ENCODE results near the gene BCORL1. TPM values are rescaled to one million over a fixed set of nuclear protein-coding genes. Genes with fewer than 3 reads are reported as not detected.
A peak's percentile ranks its signal among the peaks of the same experiment; 100 is the strongest.

The BCORL1 gene
- total and polyA plus RNA-seq, 5 experiments from 2014 or later: 1.0 to 9.6 (median 1.8) TPM

DNA sequence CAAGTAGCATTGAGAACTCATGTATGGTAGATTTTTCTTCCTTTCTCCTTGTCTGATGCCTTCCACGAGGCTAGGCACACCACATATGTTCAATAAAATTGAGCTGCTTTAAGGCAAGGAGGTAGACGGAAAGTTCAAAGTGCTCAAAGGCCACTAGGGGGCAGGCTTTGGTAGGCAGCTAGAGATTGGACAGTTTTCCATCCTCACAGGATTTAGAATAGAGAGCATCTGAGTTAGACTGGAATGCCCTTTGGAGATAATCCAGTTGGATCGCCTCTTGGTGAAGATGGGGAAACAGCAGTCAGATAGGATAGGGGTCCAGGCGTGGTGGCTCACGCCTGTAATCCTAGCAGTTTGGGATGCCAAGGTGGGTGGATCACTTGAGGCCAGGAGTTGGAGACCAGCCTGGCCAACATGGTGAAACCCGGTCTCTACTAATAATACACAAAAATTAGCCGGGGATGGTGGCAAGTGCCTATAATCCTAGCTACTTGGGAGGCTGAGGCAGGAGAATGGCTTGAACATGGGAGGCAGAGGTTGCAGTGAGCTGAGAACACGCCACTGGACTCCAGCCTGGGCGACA is 97.5 kb downstream of the BCORL1 start:
- Mint-ChIP-seq H3K4me3 (peak overlapping the region in 3 of 10 donors; percentile 33 to 55 (median 38)), H3K9me3 (no peaks in the 10 kb centered on the region), H3K27ac (peak overlapping the region; percentile 22 to 91 (median 82)), H3K4me1 (peaks cover 12 to 50% (median 41%) of the 10 kb centered on the region in 4 donors), H3K27me3 (no peaks in the 10 kb centered on the region), H3K36me3 (peaks cover 0 to 19% (median 0%) of the 10 kb centered on the region in 3 donors)
- ATAC-seq (no peak), DNase-seq (peak; percentile 24 to 76 (median 52))
- POLR2A ChIA-PET: interaction anchor here (1.1 to 4.1 kb wide), 3 partner anchors 12 to 119 kb away, joined by 4 to 46 read pairs (median 12); no protein-coding TSS in a partner anchor

- ATAC-seq (no peak), DNase-seq (no peak)
- H3K4me1 Mint-ChIP-seq: peaks cover 12 to 59% (median 42%) of the 10 kb centered on the region in 4 donors
- H3K4me3 Mint-ChIP-seq: peak overlapping the region in 3 of 10 donors; percentile 68 to 86 (median 82)
- H3K36me3 Mint-ChIP-seq: peaks cover 0 to 15% (median 0%) of the 10 kb centered on the region in 3 donors
- peak overlapping the region; percentile 49 to 96 (median 91) for H3K27ac Mint-ChIP-seq
- H3K9me3 Mint-ChIP-seq: no peaks in the 10 kb centered on the region
- POLR2A ChIA-PET: interaction anchor here (1.1 to 4.1 kb wide), 5 partner anchors 11 to 119 kb away, joined by 3 to 46 read pairs (median 4); no protein-coding TSS in a partner anchor
- no peaks in the 10 kb centered on the region for H3K27me3 Mint-ChIP-seq
These were observed 98.4 kb downstream of the BCORL1 start for GRCh38 chrX:130080791-130081367.

DNA sequence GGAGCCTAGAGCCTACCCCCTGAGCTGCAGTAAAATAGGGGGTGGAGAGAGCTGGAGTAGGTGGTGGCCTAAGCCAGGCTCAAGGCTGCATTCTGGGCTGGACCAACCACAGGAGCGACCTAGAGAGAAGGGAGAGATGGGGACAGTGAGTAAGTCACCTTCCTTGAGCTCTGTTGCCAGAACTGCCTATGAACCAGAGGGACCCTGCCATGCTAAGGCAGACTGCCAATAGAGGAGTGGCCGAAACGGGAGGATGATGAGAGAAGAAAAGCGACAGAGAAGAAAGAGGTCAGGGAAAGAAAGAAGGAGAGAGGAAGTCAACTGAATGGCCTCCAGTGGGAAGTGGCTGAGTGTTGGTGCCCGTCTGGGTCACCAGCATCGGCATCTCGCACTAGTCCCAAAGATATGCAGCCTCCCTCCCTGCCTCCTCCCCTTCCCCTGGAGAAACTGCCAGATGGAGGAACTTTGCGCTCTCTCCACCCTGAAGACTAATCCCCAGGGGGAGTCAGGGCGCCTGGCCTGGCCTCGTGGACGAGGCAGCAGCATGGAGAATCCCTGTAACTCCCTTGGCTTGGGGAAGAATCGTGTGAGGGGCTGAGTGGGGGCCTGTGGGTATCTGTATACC is 99.1 kb downstream of the BCORL1 start:
- ATAC-seq: no peak
- POLR2A ChIA-PET: interaction anchor here (0.8 to 4.1 kb wide), 11 partner anchors 11 to 187 kb away, joined by 3 to 46 read pairs (median 4); no protein-coding TSS in a partner anchor
- peak overlapping the region; percentile 20 to 94 (median 85) for H3K4me3 Mint-ChIP-seq
- H3K27me3 Mint-ChIP-seq: no peaks in the 10 kb centered on the region
- peak overlapping the region; percentile 83 to 97 (median 94) for H3K27ac Mint-ChIP-seq
- H3K9me3 Mint-ChIP-seq: no peaks in the 10 kb centered on the region
- DNase-seq: no peak
- H3K36me3 Mint-ChIP-seq: peaks cover 0 to 12% (median 0%) of the 10 kb centered on the region in 3 donors
- peaks cover 12 to 66% (median 42%) of the 10 kb centered on the region in 4 donors for H3K4me1 Mint-ChIP-seq

GRCh38 chrX:130082244-130083106 is 100.0 kb downstream of the BCORL1 start:
- ATAC-seq (peak; percentile 66 to 78), DNase-seq (peak; percentile 27 to 79 (median 63))
- POLR2A ChIA-PET: interaction anchor here (0.8 to 4.1 kb wide), 9 partner anchors 10 to 186 kb away, joined by 3 to 46 read pairs (median 4); no protein-coding TSS in a partner anchor
- peak overlapping the region; percentile 80 to 94 (median 85) for H3K4me3 Mint-ChIP-seq
- peaks cover 0 to 8% (median 0%) of the 10 kb centered on the region in 3 donors for H3K36me3 Mint-ChIP-seq
- peak overlapping the region; percentile 83 to 97 (median 94) for H3K27ac Mint-ChIP-seq
- peaks cover 12 to 75% (median 44%) of the 10 kb centered on the region in 4 donors for H3K4me1 Mint-ChIP-seq
- no peaks in the 10 kb centered on the region for H3K27me3 Mint-ChIP-seq
- no peaks in the 10 kb centered on the region for H3K9me3 Mint-ChIP-seq

DNA sequence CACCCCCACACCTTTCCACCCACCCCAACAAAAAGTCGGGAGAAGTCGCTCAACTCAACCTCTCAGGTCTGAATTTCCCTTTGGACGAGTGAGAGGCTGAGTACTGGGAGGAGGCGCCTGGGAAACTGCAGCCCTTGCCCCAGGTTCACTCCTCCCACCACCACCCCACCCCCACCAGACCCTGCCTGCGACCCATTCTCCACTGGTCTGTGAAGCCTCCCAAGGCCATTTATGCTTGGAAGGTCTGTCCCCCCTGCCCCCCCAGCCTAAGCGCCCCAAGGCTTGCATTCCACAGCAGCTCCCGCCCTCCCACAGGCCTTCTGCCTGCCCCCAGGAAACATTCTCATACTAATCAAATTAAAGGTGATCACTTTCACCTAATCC is 100.7 kb downstream of the BCORL1 start:
- no peak for ATAC-seq
- peak overlapping the region; percentile 82 to 94 (median 88) for H3K4me3 Mint-ChIP-seq
- H3K4me1 Mint-ChIP-seq: peaks cover 15 to 82% (median 50%) of the 10 kb centered on the region in 4 donors
- POLR2A ChIA-PET: interaction anchor here (1.3 to 4.1 kb wide), 3 partner anchors 9 to 38 kb away, joined by 7 to 46 read pairs (median 10); no protein-coding TSS in a partner anchor
- DNase-seq: no peak
- H3K36me3 Mint-ChIP-seq: peaks cover 0 to 8% (median 0%) of the 10 kb centered on the region in 3 donors
- H3K27ac Mint-ChIP-seq: peak overlapping the region; percentile 90 to 97 (median 94)
- H3K27me3 Mint-ChIP-seq: no peaks in the 10 kb centered on the region
- H3K9me3 Mint-ChIP-seq: no peaks in the 10 kb centered on the region

DNA sequence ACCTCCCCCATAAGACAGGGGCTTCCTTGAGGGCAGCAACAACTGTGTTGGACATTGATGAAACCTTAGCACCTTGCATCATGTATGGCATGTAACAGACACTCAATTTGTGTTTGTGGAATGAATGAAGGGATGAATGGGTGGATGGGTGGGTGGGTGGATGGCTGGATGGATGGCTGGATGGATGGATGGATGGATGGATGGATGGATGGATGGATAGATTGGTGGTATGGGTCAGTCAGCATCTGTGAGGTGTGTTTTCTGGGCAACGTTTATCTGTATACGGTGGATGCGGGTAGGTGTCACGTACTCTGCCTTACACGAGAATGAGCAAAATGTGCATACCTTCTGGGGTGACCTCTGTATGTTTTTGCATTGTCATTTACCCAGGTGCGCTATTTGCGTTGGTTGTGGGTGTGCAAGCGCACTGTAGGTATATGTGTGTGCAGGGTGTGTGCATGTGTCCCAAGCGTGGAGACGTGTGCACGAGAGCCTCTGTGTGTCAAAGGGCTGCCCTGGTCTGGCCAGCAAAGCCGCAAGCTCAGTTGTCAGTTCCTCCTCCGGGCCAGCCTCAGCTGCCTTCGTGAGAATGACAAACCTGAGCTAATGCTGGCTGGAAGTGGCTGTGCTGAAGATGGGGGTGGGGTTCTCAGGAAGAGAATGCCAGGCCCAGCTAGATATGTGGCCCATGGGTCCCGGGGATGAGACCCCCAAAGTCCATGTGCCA is 101.4 kb downstream of the BCORL1 start:
- Mint-ChIP-seq H3K36me3 (peaks cover 0 to 8% (median 0%) of the 10 kb centered on the region in 3 donors), H3K4me3 (peak overlapping the region; percentile 82 to 94 (median 88)), H3K9me3 (no peaks in the 10 kb centered on the region), H3K27me3 (no peaks in the 10 kb centered on the region), H3K4me1 (peaks cover 15 to 89% (median 54%) of the 10 kb centered on the region in 4 donors), H3K27ac (peak overlapping the region; percentile 90 to 97 (median 92))
- POLR2A ChIA-PET: interaction anchor here (0.6 to 1.0 kb wide), 3 partner anchors 11 to 177 kb away, joined by 3 read pairs; partner anchors contain the start of gene ELF4
- no peak for DNase-seq
- no peak for ATAC-seq

DNA sequence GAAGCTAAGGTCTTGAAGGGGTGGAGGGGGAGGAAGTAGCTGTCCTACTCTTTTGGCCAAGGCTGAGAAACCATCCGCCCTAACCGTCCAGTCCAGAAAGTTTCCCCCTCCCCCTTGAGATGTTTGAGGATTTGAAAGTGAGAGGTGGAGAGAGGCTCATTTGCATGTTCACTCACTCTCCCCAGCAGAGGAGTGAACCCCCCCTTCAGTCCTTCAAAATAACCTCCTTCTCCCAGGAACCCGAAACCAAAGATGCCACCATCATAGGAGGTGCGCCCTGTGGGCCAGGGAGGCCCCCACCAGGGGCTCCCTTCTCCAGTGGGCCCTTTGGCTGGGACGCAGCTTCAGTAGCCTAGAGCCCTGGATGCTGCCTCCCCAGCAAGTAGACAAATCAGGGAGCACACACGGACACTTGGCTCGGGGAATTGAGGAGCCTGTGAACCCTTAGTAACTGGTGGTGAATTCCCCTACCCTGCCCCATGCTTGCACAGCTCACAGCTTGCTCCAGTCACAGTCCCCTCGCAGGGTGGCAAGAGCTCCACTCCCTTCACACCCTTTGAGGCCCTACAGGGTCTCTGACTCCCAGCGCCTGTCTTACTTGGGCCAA is 102.3 kb downstream of the BCORL1 start:
- Mint-ChIP-seq H3K36me3 (peaks cover 0 to 4% (median 0%) of the 10 kb centered on the region in 3 donors), H3K4me1 (peaks cover 14 to 89% (median 53%) of the 10 kb centered on the region in 4 donors), H3K9me3 (no peaks in the 10 kb centered on the region), H3K27me3 (no peaks in the 10 kb centered on the region), H3K4me3 (peak overlapping the region; percentile 82 to 94 (median 88)), H3K27ac (peak overlapping the region; percentile 90 to 97 (median 92))
- POLR2A ChIA-PET: interaction anchor here (0.6 to 4.4 kb wide), 8 partner anchors 10 to 36 kb away, joined by 3 to 16 read pairs (median 3); partner anchors contain the start of gene ELF4
- DNase-seq (no peak), ATAC-seq (peak in 1 of 2 donors; percentile 13)

DNA sequence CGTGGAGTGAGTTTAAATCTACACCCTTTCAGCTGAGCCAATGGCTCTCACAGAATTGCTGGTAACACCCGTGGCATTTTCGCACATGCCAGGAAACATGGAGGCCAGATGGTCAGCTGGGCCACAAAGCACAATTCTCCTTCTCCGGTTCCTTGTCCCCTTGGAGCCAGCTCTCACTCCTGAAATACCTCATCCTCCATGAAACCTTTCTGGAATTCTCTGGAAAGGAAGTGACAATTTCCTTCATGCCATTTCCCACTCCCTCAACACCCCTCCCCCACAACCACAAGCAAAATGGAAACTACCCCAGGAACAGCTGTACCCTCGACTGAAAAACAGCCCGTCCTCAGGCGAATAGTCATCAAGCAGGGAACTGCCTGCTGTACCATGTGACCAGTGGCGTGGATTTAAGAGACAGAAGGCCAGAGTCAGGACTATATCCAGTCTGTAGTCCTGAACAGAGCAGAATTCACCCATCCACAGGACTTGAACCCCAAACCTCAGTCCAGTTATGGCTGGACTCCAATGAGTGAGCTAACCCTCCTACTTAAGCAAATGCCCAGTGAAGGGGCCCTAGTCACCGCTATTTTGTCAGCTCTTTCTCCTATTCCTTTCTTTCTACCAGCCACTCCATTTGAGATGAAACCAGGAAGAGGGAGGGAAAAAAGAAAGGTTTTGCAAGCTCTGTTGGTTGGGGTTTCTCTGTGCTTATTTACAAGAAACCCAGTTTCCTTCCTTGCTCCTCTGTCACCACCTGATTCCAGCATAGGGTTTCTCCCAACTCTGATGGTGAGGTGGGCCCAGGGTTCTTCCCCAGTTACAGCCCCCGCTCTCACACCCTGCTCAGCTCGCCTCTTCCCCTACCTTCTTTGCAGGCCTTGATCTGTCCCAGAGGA is 103.4 kb downstream of the BCORL1 start:
- H3K36me3 Mint-ChIP-seq: no peaks in the 10 kb centered on the region
- POLR2A ChIA-PET: interaction anchor here (0.6 to 4.4 kb wide), 7 partner anchors 10 to 180 kb away, joined by 3 to 16 read pairs (median 6); partner anchors contain the start of genes AIFM1 and ELF4

DNA sequence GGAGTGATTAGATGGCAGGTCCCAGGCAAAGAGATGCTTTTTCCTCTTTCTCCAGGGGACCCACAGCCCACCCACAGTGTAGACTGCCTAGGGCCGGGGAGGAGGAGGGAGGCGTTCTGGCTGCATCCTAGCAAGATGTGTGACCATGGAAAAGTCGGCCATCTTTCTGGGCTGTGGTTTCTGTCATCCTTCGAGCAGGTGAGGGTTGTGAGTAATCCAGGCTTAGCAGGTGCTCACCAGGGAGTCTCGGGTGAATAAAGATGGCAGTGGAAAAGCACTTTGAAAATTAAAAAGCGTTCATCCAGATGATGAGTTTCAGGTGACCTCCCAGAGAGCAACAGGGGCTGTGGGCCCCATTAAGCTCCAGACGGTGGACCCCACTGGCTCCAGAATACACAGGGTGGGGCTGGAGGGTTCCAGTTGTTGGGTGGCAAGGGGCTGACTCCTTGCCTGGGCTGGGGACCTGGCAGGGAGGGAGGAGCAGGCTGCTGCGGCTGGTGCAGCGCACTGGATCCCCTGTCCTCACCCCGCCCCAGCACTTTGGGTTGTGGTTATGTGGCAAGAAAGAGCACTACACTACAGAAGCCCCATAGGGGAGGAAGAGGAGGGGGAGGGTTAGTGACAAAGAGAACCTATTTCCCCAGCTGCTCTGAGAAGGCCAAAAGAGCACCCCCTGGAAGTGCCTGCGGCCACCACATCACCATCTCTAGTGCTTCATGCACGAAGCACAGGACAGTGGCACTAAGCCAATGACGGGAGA is 104.2 kb downstream of the BCORL1 start:
- peaks cover 13 to 88% (median 49%) of the 10 kb centered on the region in 4 donors for H3K4me1 Mint-ChIP-seq
- ATAC-seq (peak; percentile 75 to 76), DNase-seq (peak in 9 of 10 donors; percentile 46 to 85 (median 68))
- H3K27ac Mint-ChIP-seq: peak overlapping the region; percentile 64 to 97 (median 92)
- no peaks in the 10 kb centered on the region for H3K27me3 Mint-ChIP-seq
- peak overlapping the region; percentile 82 to 94 (median 88) for H3K4me3 Mint-ChIP-seq
- POLR2A ChIA-PET: interaction anchor here (0.8 to 4.4 kb wide), 6 partner anchors 9 to 79 kb away, joined by 3 to 16 read pairs (median 6); partner anchors contain the start of genes AIFM1 and ELF4
- no peaks in the 10 kb centered on the region for H3K9me3 Mint-ChIP-seq
- H3K36me3 Mint-ChIP-seq: no peaks in the 10 kb centered on the region

More for the DNA sequence above, 103.4 kb downstream of the BCORL1 start:
- ATAC-seq (no peak), DNase-seq (no peak)
- H3K9me3 Mint-ChIP-seq: no peaks in the 10 kb centered on the region
- no peaks in the 10 kb centered on the region for H3K27me3 Mint-ChIP-seq
- H3K4me3 Mint-ChIP-seq: peak overlapping the region; percentile 82 to 94 (median 88)
- peak overlapping the region; percentile 64 to 97 (median 92) for H3K27ac Mint-ChIP-seq
- peaks cover 16 to 92% (median 54%) of the 10 kb centered on the region in 4 donors for H3K4me1 Mint-ChIP-seq

All from naive thymus-derived CD8-positive, alpha-beta T cell (primary cell).